Activated naive CD4-positive, alpha-beta T cell treated with anti-CD3 and anti-CD28 coated beads for 36 hours (primary cell): ENCODE results near the gene BRI3. TPM values are rescaled to one million over a fixed set of nuclear protein-coding genes. Genes with fewer than 3 reads are reported as not detected.

ENCODE experiments used
- CTCF ChIA-PET: fragments of 350-600 bp; sonication (Branson Sonifier 250); formaldehyde crosslinking; loops from one replicate; lab custom pipeline; 2021; ENCODE audit warnings: antibody characterized with exemption; lab: Charles Lee
- DNase-seq: peaks from one replicate; pipeline ENCODE4 v3.0.0-alpha.2; 2020
- H3K27ac Mint-ChIP-seq: one replicate; pipeline ENCODE4 v1.8.0; 2021; ENCODE audit warnings: mild to moderate bottlenecking, mixed read lengths
- H3K27me3 Mint-ChIP-seq: one replicate; pipeline ENCODE4 v1.8.0; 2021; ENCODE audit warnings: low read depth, mixed read lengths
- H3K36me3 Mint-ChIP-seq: one replicate; pipeline ENCODE4 v1.8.0; 2021; ENCODE audit warnings: low read depth, mixed read lengths
- H3K4me1 Mint-ChIP-seq: one replicate; pipeline ENCODE4 v1.8.0; 2021; ENCODE audit warnings: low read depth, mixed read lengths
- H3K4me3 Mint-ChIP-seq: one replicate; pipeline ENCODE4 v1.8.0; 2021; ENCODE audit warnings: mild to moderate bottlenecking, moderate library complexity, mixed read lengths
- H3K9me3 Mint-ChIP-seq: one replicate; pipeline ENCODE4 v1.8.0; 2021; ENCODE audit warnings: mixed read lengths
- intact Hi-C: fragments of 100-400 bp; cut with micrococcal nuclease; formaldehyde crosslinking; loops from one replicate; pipeline ENCODE4 v1.15.1; 2023
- total RNA-seq, 2 experiments: library from RNA; stranded (reverse); gene quantifications; one replicate each; pipeline ENCODE4 v1.2.3, GENCODE V29; 2021

Gene BRI3
- total RNA-seq = 10 to 100 TPM; 51.6 to 54.4 TPM

DNA sequence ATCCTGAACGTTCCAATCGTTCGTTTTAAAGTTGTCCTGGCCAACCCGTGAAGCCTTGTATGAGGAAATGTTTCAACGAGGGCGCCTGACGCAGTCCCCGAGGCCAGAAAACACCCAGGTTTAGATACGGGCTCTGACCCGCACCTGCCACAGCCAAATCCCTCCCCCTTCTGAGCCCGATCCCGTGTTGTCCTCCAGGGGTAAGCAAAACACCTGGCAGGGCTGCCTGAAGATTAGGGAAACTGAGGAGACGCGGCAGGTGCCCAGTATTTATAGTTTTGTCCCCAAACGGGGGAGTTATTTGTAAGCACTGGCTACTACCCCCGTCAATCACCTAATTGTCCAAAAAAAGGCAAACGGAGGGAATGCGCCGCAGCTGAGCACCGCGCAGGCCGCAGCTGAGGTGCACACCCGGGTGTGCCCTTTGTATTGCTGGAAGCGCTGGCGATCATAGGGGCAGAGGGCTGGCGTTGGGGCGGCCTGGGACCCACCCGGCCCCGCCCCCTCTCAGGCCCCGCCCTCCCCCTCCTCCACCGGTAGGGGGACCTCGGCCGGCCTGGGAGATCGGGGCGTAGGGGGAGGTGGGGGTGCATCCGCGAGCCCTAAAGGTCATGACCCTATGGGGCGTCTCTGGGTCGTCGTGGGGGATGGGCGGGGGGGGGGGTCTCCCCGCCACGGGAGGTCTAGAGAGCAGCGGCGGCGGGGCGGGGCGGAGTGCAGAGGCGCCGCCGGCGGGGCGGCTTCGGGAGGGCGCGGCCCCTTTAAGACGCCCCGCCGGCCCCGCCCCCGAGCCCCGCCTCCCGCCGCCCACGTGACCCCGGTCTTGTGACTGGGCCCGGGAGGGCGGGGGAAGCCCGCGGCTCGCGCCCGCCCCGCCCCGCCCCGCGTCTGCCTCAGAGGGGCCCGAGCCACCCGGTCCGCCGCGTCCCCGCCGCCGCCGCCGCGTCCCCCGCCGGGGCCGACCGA, at the start of gene BRI3:
BRI3 (plus strand) TSS at position 896 of the 966 bp plus-strand sequence. CDS start 110 bp downstream, outside the sequence.
- Mint-ChIP-seq H3K9me3 (no peaks in the 10 kb centered on the region), H3K4me3 (peak within 1 kb of the TSS; percentile 77), H3K27me3 (no peaks in the 10 kb centered on the region), H3K27ac (peak within 1 kb of the TSS; percentile 41), H3K36me3 (peaks cover 2% of the 10 kb centered on the region), H3K4me1 (peaks cover 29% of the 10 kb centered on the region)
- DNase-seq = peak; percentile 91
- CTCF ChIA-PET = no interaction called here
- intact Hi-C loops = loop anchor here (1.0 to 2.0 kb wide), 8 partner anchors 30 to 598 kb away; partner anchors contain the start of genes ASNS, BAIAP2L1, BHLHA15 and LMTK2

DNA sequence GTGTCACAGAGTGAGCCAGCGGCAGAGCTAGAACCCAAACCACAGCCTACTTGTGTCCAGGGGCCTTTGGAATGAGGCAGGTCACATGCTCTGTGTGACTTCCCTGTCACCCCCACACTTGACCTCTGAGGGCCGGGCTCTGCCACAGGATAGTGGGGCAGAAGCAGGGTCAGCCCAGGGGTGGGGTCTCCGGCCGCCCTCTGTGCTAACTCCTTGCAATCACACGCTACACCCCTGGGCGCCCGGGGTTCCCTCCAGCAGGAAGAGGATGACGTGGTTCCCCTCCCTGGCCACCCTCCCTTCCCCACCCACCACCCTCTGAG, 49.3 kb upstream of the BRI3 start:
- DNase-seq = no peak
- H3K9me3 Mint-ChIP-seq = no peaks in the 10 kb centered on the region
- H3K27ac Mint-ChIP-seq = no peak overlapping the region
- intact Hi-C loops = no loop called here
- H3K4me1 Mint-ChIP-seq = no peaks in the 10 kb centered on the region
- CTCF ChIA-PET = interaction anchor here (0.6 kb wide), 1 partner anchor 1634 kb away, joined by 5 read pairs; no protein-coding TSS in a partner anchor
- no peaks in the 10 kb centered on the region for H3K27me3 Mint-ChIP-seq
- H3K36me3 Mint-ChIP-seq = peaks cover 8% of the 10 kb centered on the region
- H3K4me3 Mint-ChIP-seq = no peak overlapping the region

DNA sequence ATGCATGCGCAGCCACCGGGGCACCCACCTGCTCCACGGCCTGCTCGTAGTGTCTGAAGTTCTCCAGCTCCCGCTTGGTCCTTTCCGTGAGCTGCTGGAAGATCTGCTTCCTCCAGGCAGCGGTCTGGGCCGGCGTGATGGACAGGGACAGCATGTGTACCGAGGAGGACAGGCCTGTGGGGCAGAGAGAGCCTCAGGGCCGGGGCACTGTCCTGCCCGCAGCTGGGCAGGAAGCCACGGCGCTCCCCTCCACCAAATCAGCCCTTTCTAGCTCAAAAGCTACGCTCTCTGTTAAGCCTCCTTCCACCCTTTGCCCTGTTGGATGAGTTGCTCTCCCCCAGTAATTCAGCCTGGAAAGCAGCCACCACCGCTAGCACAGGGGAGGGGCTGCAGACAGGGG, 48.7 kb upstream of the BRI3 start:
- Mint-ChIP-seq H3K4me1 (no peaks in the 10 kb centered on the region), H3K4me3 (no peak overlapping the region), H3K36me3 (peaks cover 7% of the 10 kb centered on the region), H3K9me3 (no peaks in the 10 kb centered on the region), H3K27me3 (no peaks in the 10 kb centered on the region), H3K27ac (no peak overlapping the region)
- CTCF ChIA-PET = interaction anchor here (0.6 kb wide), 1 partner anchor 198 kb away, joined by 4 read pairs; no protein-coding TSS in a partner anchor
- intact Hi-C loops = no loop called here
- no peak for DNase-seq

- intact Hi-C loops = no loop called here
- H3K27me3 Mint-ChIP-seq = no peaks in the 10 kb centered on the region
- H3K9me3 Mint-ChIP-seq = no peaks in the 10 kb centered on the region
- H3K4me3 Mint-ChIP-seq = no peak overlapping the region
- CTCF ChIA-PET = no interaction called here
- no peak overlapping the region for H3K27ac Mint-ChIP-seq
- no peaks in the 10 kb centered on the region for H3K4me1 Mint-ChIP-seq
- H3K36me3 Mint-ChIP-seq = peaks cover 9% of the 10 kb centered on the region
- no peak for DNase-seq
Observed at GRCh38 chr7:98233219-98234070, 48.0 kb upstream of the BRI3 start.

GRCh38 chr7:98234429-98235147, 46.9 kb upstream of the BRI3 start:
- no peak overlapping the region for H3K27ac Mint-ChIP-seq
- CTCF ChIA-PET = interaction anchor here (0.7 kb wide), 1 partner anchor 187 kb away, joined by 3 read pairs; no protein-coding TSS in a partner anchor
- peaks cover 14% of the 10 kb centered on the region for H3K36me3 Mint-ChIP-seq

GRCh38 chr7:98235901-98236300, 45.6 kb upstream of the BRI3 start:
- Mint-ChIP-seq H3K4me1 (no peaks in the 10 kb centered on the region), H3K9me3 (no peaks in the 10 kb centered on the region), H3K27me3 (no peaks in the 10 kb centered on the region), H3K4me3 (no peak overlapping the region), H3K27ac (no peak overlapping the region), H3K36me3 (peaks cover 18% of the 10 kb centered on the region)
- DNase-seq = no peak
- CTCF ChIA-PET = interaction anchor here (0.6 kb wide), 1 partner anchor 35 kb away, joined by 3 read pairs; no protein-coding TSS in a partner anchor
- intact Hi-C loops = no loop called here

More at GRCh38 chr7:98234429-98235147, 46.9 kb upstream of the BRI3 start:
- intact Hi-C loops = no loop called here
- Mint-ChIP-seq H3K27me3 (no peaks in the 10 kb centered on the region), H3K9me3 (no peaks in the 10 kb centered on the region), H3K4me1 (no peaks in the 10 kb centered on the region), H3K4me3 (no peak overlapping the region)
- no peak for DNase-seq

DNA sequence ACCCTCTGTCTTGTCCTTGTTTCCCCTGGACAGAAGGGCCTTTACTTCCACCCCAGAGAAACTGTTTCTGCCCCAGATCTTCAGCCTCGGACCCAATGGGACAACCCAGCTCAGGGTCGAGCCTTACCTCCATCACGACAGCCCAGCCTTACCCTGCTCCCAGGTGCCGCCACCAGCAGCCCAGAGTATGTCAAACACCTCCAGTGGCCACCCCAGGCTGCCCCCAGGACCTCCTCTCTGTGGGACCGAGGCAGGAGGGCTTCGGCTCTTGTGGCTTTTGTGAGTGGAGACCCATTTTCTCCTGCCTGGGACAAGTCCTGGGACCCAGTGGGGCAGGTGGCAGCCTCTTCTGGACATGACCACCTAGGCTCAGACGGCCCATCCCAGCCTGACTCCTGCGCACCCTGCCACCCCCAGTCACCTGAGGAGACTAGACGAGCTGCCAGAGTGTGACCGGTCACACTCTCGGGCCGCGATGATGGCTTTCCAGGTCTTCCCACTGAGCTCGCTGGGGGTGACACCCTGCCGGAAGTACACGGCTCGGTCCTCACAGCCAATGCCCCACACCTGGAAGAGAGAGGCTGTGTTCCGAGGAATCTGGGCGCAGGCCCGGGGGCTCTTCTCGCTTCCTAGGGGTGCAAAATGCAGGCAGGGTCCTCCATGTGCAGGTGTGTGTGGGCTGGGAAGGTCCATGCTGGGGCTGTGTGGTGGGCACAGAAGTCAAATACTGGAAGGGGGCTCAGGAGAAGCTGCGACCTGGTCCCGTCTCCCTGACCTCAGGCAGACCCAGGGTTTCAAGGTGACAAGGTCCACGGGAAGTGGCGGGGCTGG, 44.9 kb upstream of the BRI3 start:
- CTCF ChIA-PET = interaction anchor here (0.6 kb wide), 1 partner anchor 35 kb away, joined by 3 read pairs; no protein-coding TSS in a partner anchor
- Mint-ChIP-seq H3K4me3 (no peak overlapping the region), H3K27me3 (no peaks in the 10 kb centered on the region), H3K4me1 (no peaks in the 10 kb centered on the region), H3K9me3 (no peaks in the 10 kb centered on the region), H3K27ac (no peak overlapping the region), H3K36me3 (peaks cover 24% of the 10 kb centered on the region)
- intact Hi-C loops = no loop called here
- DNase-seq = no peak

GRCh38 chr7:98238076-98238475, 43.4 kb upstream of the BRI3 start:
- H3K27ac Mint-ChIP-seq = no peak overlapping the region
- no peak overlapping the region for H3K4me3 Mint-ChIP-seq
- CTCF ChIA-PET = no interaction called here
- DNase-seq = no peak
- no peaks in the 10 kb centered on the region for H3K9me3 Mint-ChIP-seq
- H3K4me1 Mint-ChIP-seq = no peaks in the 10 kb centered on the region
- intact Hi-C loops = no loop called here
- no peaks in the 10 kb centered on the region for H3K27me3 Mint-ChIP-seq
- peaks cover 24% of the 10 kb centered on the region for H3K36me3 Mint-ChIP-seq

GRCh38 chr7:98238976-98239375, 42.5 kb upstream of the BRI3 start:
- Mint-ChIP-seq H3K4me3 (no peak overlapping the region), H3K27ac (no peak overlapping the region), H3K4me1 (no peaks in the 10 kb centered on the region), H3K36me3 (peaks cover 24% of the 10 kb centered on the region), H3K9me3 (no peaks in the 10 kb centered on the region), H3K27me3 (no peaks in the 10 kb centered on the region)
- no peak for DNase-seq
- intact Hi-C loops = no loop called here
- CTCF ChIA-PET = no interaction called here

DNA sequence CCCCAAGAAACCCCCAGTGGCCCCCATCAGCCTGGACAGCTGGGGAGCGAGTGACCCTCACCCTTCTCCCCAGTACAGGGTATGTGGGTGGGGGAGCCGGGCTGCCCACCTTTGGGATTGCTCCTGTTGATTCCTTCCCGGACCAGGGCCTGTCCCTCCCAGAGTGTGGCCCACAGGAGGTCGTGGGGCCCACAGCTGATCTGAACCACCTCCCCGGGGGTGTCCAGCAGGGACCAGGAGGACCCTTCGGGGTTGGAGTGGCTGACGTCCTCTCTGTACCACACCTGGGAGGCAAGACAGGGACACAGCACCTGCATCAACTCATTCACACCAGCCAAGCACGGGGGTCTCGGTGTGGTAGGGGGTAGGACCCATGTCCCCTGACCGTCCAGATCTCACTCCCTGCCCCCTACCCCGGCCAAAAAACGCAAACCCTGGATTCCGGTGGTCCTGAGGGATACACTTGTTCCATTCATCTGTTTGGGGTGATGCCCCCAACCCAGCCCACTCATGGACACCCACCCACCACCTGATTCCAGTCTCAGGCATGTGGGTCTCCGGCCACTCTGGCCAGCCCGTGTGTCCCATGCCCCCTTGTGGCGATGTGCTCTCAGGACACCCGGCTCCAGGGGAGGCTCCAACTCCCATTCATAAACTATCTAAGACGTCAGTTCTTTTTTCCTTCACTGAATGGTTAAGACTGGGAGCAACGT, 40.4 kb upstream of the BRI3 start:
- H3K27me3 Mint-ChIP-seq = no peaks in the 10 kb centered on the region
- no peak overlapping the region for H3K4me3 Mint-ChIP-seq
- H3K36me3 Mint-ChIP-seq = peaks cover 20% of the 10 kb centered on the region
- peak; percentile 24 for DNase-seq
- intact Hi-C loops = loop anchor here (2.0 kb wide), 1 partner anchor 40 kb away; no protein-coding TSS in a partner anchor
- peak overlapping the region; percentile 36 for H3K27ac Mint-ChIP-seq
- CTCF ChIA-PET = interaction anchor here (0.7 to 1.3 kb wide), 3 partner anchors 10 to 13 kb away, joined by 3 to 5 read pairs (median 3); no protein-coding TSS in a partner anchor
- H3K9me3 Mint-ChIP-seq = no peaks in the 10 kb centered on the region
- H3K4me1 Mint-ChIP-seq = peaks cover 2% of the 10 kb centered on the region
